HFF-Myc (cell line): ENCODE measurements around the gene ZNF710.

Experiments
- DNase-seq: peaks from one replicate; pipeline ENCODE4 v3.0.0-alpha.2; 2011; ENCODE audit warnings: low read depth; ENCODE audit errors: extremely low read depth
- H3K4me3 ChIP-seq: replicated peaks from 2 replicates; pipeline ENCODE4 v1.5.1; 2011; ENCODE audit warnings: low read depth, mild to moderate bottlenecking, control low read depth, low read length
- TF ChIP-seq, protein P1 (sequence below): IDR thresholded peaks from 2 replicates; pipeline ENCODE4 v1.5.1; 2012; ENCODE audit warnings: mild to moderate bottlenecking, low read depth, low read length, control low read depth; ENCODE audit errors: missing control alignments

The ZNF710 gene

DNA sequence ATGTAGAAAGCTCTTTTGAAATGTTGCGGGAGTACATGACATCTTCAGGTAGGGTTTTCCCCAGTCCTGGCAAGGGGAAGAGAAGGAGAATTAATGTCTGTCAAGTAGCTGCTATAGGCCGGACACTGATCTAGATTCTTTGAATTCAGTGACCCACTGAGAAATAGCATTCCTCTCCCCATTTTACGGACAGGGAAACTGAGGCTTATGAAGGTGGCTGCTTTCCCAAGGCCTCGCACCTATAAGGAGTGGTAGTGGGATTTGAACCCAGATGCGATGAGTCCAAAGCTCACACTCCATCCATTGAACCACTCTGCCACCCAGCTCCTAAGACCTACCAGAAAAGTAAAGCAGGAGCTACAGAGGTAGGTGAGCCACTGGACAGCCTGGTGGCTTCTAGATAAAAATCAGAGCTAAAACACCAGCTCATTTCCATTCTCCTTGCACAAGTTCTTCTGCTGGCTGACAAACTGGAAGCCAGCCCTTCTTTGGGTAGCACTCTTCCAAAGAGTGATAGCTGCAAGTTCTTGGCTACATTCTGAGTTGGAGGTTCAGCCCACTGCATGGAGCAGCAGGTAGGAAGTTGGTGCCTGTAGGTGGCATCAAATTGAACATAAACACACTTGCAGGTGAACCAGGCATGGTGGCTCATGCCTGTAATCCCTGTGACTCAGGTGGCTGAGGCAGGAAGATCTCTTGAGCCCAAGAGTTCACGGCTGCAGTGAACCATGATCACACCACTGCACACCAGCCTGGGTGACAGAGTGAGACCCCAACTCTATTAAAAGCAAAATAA, 22.0 kb downstream of the ZNF710 start:
- no peak overlapping the region for H3K4me3 ChIP-seq
- TF ChIP-seq, protein P1, sequence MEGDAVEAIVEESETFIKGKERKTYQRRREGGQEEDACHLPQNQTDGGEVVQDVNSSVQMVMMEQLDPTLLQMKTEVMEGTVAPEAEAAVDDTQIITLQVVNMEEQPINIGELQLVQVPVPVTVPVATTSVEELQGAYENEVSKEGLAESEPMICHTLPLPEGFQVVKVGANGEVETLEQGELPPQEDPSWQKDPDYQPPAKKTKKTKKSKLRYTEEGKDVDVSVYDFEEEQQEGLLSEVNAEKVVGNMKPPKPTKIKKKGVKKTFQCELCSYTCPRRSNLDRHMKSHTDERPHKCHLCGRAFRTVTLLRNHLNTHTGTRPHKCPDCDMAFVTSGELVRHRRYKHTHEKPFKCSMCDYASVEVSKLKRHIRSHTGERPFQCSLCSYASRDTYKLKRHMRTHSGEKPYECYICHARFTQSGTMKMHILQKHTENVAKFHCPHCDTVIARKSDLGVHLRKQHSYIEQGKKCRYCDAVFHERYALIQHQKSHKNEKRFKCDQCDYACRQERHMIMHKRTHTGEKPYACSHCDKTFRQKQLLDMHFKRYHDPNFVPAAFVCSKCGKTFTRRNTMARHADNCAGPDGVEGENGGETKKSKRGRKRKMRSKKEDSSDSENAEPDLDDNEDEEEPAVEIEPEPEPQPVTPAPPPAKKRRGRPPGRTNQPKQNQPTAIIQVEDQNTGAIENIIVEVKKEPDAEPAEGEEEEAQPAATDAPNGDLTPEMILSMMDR, result no peak
- DNase-seq, result no peak

DNA sequence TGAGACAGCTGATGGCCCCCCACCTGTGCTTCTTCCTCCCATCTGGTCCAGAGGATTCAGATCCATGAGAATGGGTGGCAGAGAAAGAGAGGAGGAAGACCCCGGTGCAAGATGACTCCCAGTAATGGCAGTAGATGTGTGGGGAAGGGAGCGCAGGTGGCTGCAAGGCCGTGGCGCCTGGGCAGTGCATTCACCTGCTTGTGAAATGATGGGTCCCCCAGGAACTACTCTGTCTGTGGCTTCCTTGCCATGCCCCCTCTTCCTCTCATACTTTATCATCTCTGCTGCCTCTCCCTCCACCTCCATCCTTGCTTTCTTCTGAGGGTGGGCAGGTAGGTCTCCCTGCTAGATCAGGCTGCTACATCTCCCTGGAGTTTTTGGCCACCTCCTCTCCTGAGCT, 23.3 kb downstream of the ZNF710 start:
- no peak for DNase-seq
- TF ChIP-seq, protein P1, result no peak
- H3K4me3 ChIP-seq, result no peak overlapping the region

DNA sequence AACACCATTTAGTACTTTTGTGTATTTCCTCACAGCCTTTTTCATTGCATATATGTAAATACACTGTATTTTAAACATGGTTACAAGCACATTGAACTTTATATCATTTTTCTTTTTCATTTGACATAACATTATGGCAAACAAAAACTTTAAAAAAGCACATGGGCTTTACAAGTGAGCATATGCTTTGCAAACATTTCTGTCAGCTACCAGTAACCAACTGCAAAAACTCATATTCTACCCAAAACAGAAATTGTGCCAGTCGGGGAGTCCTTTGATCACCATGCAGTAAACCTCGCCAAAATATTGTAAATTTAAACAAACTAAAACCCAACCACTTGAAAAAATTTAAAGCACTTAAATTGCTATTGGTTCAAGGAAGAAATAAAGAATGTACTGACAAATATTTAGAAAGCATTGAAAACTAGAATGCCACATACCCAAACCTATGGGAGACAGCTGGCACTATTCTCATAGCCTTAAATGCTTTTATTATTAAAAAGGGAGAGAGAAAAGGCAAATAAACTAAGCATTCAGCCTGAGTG, 24.4 kb downstream of the ZNF710 start:
- TF ChIP-seq, protein P1, result no peak
- no peak overlapping the region for H3K4me3 ChIP-seq
- no peak for DNase-seq

DNA sequence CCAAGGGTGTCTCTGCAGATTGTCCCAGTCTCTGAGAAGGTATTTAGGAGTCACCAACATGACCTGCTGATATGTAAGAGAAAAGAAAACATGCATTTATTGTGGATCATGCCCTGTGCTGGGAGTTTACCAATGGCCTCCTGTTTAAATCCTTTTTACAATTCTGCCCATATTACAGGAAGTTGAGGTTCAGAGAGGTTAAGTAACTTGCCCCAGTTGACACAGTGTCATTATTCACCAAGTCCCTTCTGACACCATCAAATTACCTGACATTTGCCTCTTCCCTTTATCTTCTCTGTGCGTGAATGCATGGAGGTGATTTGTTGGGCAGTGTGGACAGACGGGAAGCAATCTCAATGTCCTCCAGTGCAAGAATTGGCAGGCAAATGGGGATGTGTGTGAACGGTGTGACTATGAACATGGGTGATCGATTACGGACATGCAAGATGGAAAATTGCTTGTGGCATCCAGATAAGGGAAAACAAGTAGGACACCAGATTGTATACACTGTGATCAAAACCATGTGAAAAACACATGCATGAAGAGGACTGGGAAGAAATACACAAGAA, 27.3 kb downstream of the ZNF710 start:
- TF ChIP-seq, protein P1, result no peak
- no peak for DNase-seq

DNA sequence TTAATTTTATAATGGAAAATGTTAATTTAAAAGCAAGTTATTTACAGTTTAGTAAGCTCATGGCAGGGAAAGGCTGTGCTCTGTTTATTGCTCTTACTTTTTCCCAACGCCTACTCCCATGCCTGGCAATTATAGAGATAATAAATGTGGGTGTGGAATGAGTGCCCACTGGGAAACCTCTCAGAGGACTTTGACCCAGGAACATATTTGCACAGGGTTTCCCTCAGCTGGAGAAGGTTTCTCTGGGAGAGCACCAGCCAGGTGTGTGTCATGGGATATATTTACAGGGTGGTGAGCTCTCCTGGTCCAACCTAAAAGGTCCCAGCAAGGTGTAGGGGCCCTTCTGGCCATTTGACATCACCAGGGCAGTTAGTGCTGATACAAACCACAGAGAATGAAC, 27.9 kb downstream of the ZNF710 start:
- no peak overlapping the region for H3K4me3 ChIP-seq
- no peak for DNase-seq
- TF ChIP-seq, protein P1, result no peak

More for the DNA sequence above, 27.3 kb downstream of the ZNF710 start:
- no peak overlapping the region for H3K4me3 ChIP-seq

DNA sequence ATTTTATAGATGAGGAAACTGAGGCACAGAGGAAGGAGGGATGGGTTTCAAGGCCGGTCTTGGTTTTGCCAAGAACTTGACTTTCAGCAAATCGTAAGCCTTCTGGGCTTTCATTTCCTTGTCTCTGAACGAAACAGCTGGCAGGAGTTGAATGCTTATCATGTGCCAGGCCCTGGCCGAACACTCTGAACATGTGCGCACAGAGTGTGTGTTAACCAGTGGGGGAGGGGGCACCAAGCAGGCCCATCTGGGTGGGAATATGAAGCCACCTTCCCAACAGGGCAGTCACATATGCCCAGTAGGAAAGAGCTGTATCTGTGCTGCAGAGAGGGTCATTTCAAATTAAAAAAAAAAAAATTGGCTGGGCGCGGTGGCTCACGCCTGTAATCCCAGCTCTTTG, 29.3 kb downstream of the ZNF710 start:
- H3K4me3 ChIP-seq, result no peak overlapping the region
- TF ChIP-seq, protein P1, result no peak
- DNase-seq, result no peak
